ENCODE results near the gene CFHR2. TPM values are rescaled to one million over a fixed set of nuclear protein-coding genes. Genes with fewer than 3 reads are reported as not detected.
A peak's percentile ranks its signal among the peaks of the same experiment; 100 is the strongest.
"Not testable (repeated sequence)": the region's sequence is repeated elsewhere in the genome, so short reads cannot be mapped to it uniquely, and the experiment has no call there.

CFHR2 gene
- total RNA-seq, 6 experiments from 2014 or later = 242 to 674 (median 382) TPM

DNA sequence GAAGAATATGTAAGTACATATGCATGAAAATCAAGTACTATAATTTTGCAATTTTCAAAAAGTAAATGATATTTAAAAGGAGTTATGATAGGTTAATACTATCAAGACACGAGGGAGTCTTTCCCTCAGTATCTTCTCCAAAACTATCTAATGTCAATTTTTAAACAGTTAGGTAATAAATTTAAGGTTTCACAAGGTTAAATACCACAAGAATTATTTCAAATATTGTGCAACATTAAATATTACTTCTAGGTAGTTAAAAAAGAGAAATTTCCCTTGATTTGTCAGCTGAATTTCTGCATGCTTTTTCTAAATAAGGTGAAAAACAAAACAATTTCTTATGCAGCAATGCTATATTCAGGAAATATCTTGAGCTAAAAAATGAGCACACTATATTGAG is 37.3 kb downstream of the CFHR2 start:
- no peak overlapping the region for H3K4me3 ChIP-seq
- no peaks in the 10 kb centered on the region for H3K9me3 ChIP-seq
- H3K36me3 ChIP-seq = peaks cover 0 to 11% (median 0%) of the 10 kb centered on the region in 4 donors
- ATAC-seq (no peak), DNase-seq (no peak)
- peaks cover 0 to 11% (median 0%) of the 10 kb centered on the region in 4 donors for H3K4me1 ChIP-seq
- intact Hi-C loops (cut with DNase I) = no loop called here
- H3K27ac ChIP-seq = no peak overlapping the region
- H3K27me3 ChIP-seq = no peaks in the 10 kb centered on the region
- WGBS (ENCODE audit: insufficient coverage, low coverage, low lambda C conversion rate, missing lambda C conversion rate) = 24% methylated on average over 1 of the region's 1 CpG
- no peak for TF ChIP-seq POLR2A (IDR thresholded peaks at IDR 0.05)
- TF ChIP-seq, protein P1, sequence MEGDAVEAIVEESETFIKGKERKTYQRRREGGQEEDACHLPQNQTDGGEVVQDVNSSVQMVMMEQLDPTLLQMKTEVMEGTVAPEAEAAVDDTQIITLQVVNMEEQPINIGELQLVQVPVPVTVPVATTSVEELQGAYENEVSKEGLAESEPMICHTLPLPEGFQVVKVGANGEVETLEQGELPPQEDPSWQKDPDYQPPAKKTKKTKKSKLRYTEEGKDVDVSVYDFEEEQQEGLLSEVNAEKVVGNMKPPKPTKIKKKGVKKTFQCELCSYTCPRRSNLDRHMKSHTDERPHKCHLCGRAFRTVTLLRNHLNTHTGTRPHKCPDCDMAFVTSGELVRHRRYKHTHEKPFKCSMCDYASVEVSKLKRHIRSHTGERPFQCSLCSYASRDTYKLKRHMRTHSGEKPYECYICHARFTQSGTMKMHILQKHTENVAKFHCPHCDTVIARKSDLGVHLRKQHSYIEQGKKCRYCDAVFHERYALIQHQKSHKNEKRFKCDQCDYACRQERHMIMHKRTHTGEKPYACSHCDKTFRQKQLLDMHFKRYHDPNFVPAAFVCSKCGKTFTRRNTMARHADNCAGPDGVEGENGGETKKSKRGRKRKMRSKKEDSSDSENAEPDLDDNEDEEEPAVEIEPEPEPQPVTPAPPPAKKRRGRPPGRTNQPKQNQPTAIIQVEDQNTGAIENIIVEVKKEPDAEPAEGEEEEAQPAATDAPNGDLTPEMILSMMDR (IDR thresholded peaks at IDR 0.05) = no peak

- H3K27ac ChIP-seq; DNase-seq; H3K27me3 ChIP-seq; H3K9me3 ChIP-seq; H3K4me3 ChIP-seq; intact Hi-C loops (cut with DNase I); ATAC-seq: not testable (repeated sequence)
- Histone ChIP-seq H3K36me3 (peaks cover 0 to 11% (median 0%) of the 10 kb centered on the region in 4 donors), H3K4me1 (peaks cover 0 to 11% (median 0%) of the 10 kb centered on the region in 4 donors)
- WGBS (ENCODE audit: insufficient coverage, low coverage, low lambda C conversion rate, missing lambda C conversion rate) = 90% methylated on average over 7 of the region's 7 CpGs
These were observed 38.7 kb downstream of the CFHR2 start for GRCh38 chr1:196982247-196982646.

DNA sequence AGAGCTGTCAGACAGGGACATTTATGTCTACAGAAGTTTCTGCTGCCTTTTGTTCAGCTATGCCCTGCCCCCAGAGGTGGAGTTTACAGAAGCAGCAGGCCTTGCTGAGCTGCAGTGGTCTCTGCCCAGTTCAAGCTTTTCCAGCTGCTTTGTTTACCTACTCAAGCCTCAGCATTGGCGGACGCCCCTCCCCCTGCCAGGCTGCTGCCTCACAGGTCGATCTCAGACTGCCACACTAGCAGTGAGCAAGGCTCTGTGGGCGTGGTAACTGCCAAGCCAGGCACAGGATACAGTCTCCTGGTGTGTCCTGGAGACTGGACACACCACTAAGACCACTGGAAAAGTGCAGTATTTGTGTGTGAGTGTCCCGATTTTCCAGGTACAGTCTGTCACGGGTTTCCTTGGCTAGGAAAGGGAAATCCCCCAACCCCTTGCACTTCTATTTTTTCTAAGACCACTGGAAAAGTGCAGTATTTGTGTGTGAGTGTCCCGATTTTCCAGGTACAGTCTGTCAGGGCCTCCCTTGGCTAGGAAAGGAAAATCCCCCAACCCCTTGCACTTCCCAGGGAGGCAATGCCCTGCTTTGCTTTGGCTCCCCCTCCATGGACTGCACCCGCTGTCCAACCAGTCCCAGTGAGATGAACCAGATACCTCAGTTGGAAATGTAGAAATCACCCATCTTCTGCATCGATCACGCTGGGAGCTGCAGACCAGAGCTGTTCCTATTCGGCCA is 48.5 kb downstream of the CFHR2 start:
- Histone ChIP-seq H3K4me3 (peak overlapping the region in 2 of 3 donors; percentile 15 to 25), H3K36me3 (peaks cover 0 to 14% (median 0%) of the 10 kb centered on the region in 4 donors), H3K4me1 (peaks cover 0 to 17% (median 4%) of the 10 kb centered on the region in 4 donors), H3K27ac (peak overlapping the region in 2 of 3 donors; percentile 14 to 49)
- TF ChIP-seq, protein P1 (IDR thresholded peaks at IDR 0.05) = peak in 1 of 4 donors; percentile 15
- TF ChIP-seq POLR2A (IDR thresholded peaks at IDR 0.05) = peak; percentile 34
- WGBS (ENCODE audit: insufficient coverage, low coverage, low lambda C conversion rate, missing lambda C conversion rate) = 33% methylated on average over 7 of the region's 11 CpGs
- H3K9me3 ChIP-seq; H3K27me3 ChIP-seq; intact Hi-C loops (cut with DNase I): not testable (repeated sequence)
- ATAC-seq = peak; percentile 99 to 100 (median 100)
- DNase-seq = peak; percentile 91 to 97 (median 96)

DNA sequence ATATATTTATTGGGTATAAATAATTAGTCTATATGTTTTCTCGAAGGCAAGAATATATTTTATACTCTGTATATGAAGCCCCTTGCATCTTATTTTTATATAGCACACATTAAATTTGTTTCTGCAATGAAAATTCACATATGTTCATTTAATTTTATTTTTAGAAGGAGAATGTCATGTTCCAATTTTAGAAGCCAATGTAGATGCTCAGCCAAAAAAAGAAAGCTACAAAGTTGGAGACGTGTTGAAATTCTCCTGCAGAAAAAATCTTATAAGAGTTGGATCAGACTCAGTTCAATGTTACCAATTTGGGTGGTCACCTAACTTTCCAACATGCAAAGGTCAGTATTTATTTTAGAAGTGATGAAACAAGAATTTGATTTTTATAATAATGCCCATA is 50.4 kb downstream of the CFHR2 start:
- 70% methylated on average over 2 of the region's 2 CpGs for whole genome bisulfite sequencing (ENCODE audit: insufficient coverage, low coverage, low lambda C conversion rate, missing lambda C conversion rate)
- Histone ChIP-seq H3K27ac (no peak overlapping the region), H3K9me3 (no peaks in the 10 kb centered on the region), H3K27me3 (no peaks in the 10 kb centered on the region), H3K4me3 (no peak overlapping the region), H3K4me1 (peaks cover 0 to 17% (median 4%) of the 10 kb centered on the region in 4 donors), H3K36me3 (peaks cover 0 to 14% (median 0%) of the 10 kb centered on the region in 4 donors)
- no peak for TF ChIP-seq POLR2A (IDR thresholded peaks at IDR 0.05)
- TF ChIP-seq, protein P1 (IDR thresholded peaks at IDR 0.05) = no peak
- intact Hi-C loops (cut with DNase I) = no loop called here
- DNase-seq (no peak), ATAC-seq (no peak)

DNA sequence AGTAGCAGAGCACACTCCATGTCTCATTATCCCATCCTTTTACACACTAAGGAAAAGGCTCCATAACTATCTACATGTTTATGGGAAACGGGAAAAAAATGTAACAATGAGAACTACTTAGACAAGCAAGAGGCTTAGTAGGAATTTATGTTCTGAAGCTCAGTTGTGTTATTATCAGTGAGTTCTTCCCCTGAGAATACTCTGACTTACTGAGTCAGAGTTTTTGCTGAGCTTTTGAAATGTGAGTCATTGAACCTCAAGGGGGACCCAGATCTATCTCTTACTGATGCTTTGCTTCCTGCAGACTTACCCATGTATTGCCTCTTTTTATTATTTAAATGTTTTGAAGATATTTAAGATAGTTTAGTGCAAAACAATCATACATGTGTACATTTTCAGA is 53.9 kb downstream of the CFHR2 start:
- no peak overlapping the region for H3K27ac ChIP-seq
- H3K4me3 ChIP-seq = no peak overlapping the region
- no peak for DNase-seq
- TF ChIP-seq, protein P1 (IDR thresholded peaks at IDR 0.05) = no peak
- TF ChIP-seq POLR2A (IDR thresholded peaks at IDR 0.05) = no peak
- peaks cover 0 to 3% (median 0%) of the 10 kb centered on the region in 4 donors for H3K4me1 ChIP-seq
- intact Hi-C loops (cut with DNase I) = no loop called here
- WGBS (ENCODE audit: insufficient coverage, low coverage, low lambda C conversion rate, missing lambda C conversion rate) = 86% methylated on average over 1 of the region's 1 CpG
- no peaks in the 10 kb centered on the region for H3K27me3 ChIP-seq
- peaks cover 0 to 14% (median 0%) of the 10 kb centered on the region in 4 donors for H3K36me3 ChIP-seq
- no peak for ATAC-seq
- no peaks in the 10 kb centered on the region for H3K9me3 ChIP-seq
